Heart left ventricle (tissue), 16 donors: ENCODE measurements around the gene UBTD1. TPM values are rescaled to one million over a fixed set of nuclear protein-coding genes. Genes with fewer than 3 reads are reported as not detected.

Source experiments
- ATAC-seq, 4 donors: fragments of 200-7000 bp; cut with Tn5 transposase; one replicate each; pipeline ENCODE4 v1.9.1; 2020 to 2022; ENCODE audit warnings: moderate library complexity in 4 of 4, mild to moderate bottlenecking in 3 of 4, moderate number of reproducible peaks in 1 of 4
- DNase-seq, 5 donors: peaks; one replicate each; pipeline ENCODE4 v3.0.0-alpha.2; 2020
- H3K27ac ChIP-seq, 12 donors: fragments of 200-600 bp; sonication (generic) in 4 of 12; one replicate each; pipeline versions ENCODE4 v1.5.0 to v1.8.0; 2016 to 2022; ENCODE audit warnings: mild to moderate bottlenecking in 2 of 12
- H3K27me3 ChIP-seq, 9 donors: fragments of 200-600 bp; sonication (generic) in 2 of 9; one replicate each; pipeline versions ENCODE4 v1.5.1 to v1.8.0; 2016 to 2022; ENCODE audit warnings: mild to moderate bottlenecking in 3 of 9
- H3K36me3 ChIP-seq, 9 donors: fragments of 200-600 bp; sonication (generic) in 2 of 9; one replicate each; pipeline versions ENCODE4 v1.5.0 to v1.8.0; 2018 to 2022; ENCODE audit warnings: mild to moderate bottlenecking in 2 of 9
- H3K4me1 ChIP-seq, 12 donors: fragments of 200-600 bp; sonication (generic) in 4 of 12; one replicate each; pipeline versions ENCODE4 v1.5.0 to v1.8.0; 2016 to 2022; ENCODE audit warnings: mild to moderate bottlenecking in 3 of 12
- H3K4me3 ChIP-seq, 12 donors: fragments of 200-600 bp; sonication (generic) in 4 of 12; one replicate each; pipeline versions ENCODE4 v1.5.0 to v1.8.0; 2017 to 2022; ENCODE audit warnings: mild to moderate bottlenecking in 9 of 12, moderate library complexity in 4 of 12
- H3K9me3 ChIP-seq, 12 donors: fragments of 200-600 bp; sonication (generic) in 4 of 12; one replicate each; pipeline versions ENCODE4 v1.5.0 to v1.8.0; 2016 to 2022; ENCODE audit warnings: mild to moderate bottlenecking in 1 of 12
- CTCF ChIP-seq, 12 donors: fragments of 200-600 bp; sonication (generic) in 4 of 12; IDR thresholded peaks; one replicate each; pipeline versions ENCODE4 v1.5.0 to v1.8.0; 2018 to 2022; ENCODE audit warnings: antibody characterized with exemption in 12 of 12, mild to moderate bottlenecking in 5 of 12
- POLR2A ChIP-seq, 2 donors: fragments of 450-650 bp; IDR thresholded peaks; one replicate each; pipeline ENCODE4 v1.6.1; 2017; ENCODE audit warnings: antibody characterized with exemption in 2 of 2, mild to moderate bottlenecking in 2 of 2, moderate library complexity in 2 of 2
- WGBS, 4 donors: extraction: QIAGEN DNeasy Blood & Tissue Kit in 2 of 4; methylation state at CpG; one replicate each; pipeline versions ENCODE4 v1.1.5 to v1.1.7; 2013 to 2018; 5-methylcytosine and 5-hydroxymethylcytosine counted together
- intact Hi-C, 10 donors: fragments of 100-400 bp; cut with DNase I; formaldehyde crosslinking; loops; one replicate each; pipeline versions ENCODE4 v1.11.1 to v1.14.2; 2022
- polyA plus RNA-seq, 2 donors: library from polyadenylated mRNA; stranded (reverse); fragments of 200-250 nt; gene quantifications; one replicate each; pipeline ENCODE4 v1.2.3, GENCODE V29; 2013
- total RNA-seq, 9 donors: library from RNA; depleted of rRNA in 2 of 9; stranded (reverse); fragments of >200 nt in 2 of 9; fragmentation: NEBNext Ultra II Directional in 3 of 9; extraction: Animal tissue kit (Norgen Biotek cat#: 25700) in 3 of 9; gene quantifications; one replicate each; pipeline versions ENCODE4 v1.1.0 to v1.2.4, GENCODE V29; 2016 to 2023
- donor health status: ischemic (EF 13 %, LVEDD 7.1; RV severe dilation, severe dysfunction).
- donor health status: healthy with polysubstance abuse.
- donor health status: DM: no; HTN: yes; CAD: no.
- donor health status: DM: no; HTN: no; CAD: no.
- donor health status: ischemic (EF 25% LVEDD 6.9; RV normal size, moderate dysfunction).
- donor health status: ischemic (EF 25% LVEDD 5.7; RV mildly dilated, moderate dysfunction).
- donor health status: healthy.
- donor health status: DM: yes; HTN: yes; CAD: no.
- donor health status: ischemic (EF 35%, LVEDD 5.7; RV mildly dilated, moderate dysfunction).
- donor health status: nonischemic (EF 11% LVEDD 7.7; RV severe dilation, severe dysfunction).
- donor health status: DM: yes; HTN: yes; CAD: no.
- donor health status: PGD.
- donor health status: ischemic (EF 29% LVEDD 5.4; RV normal size, mild dysfunction).
- donor health status: nonischemic (EF 23%, LVEDD 6.1; RV moderate dilation, normal function).

Gene UBTD1
- total and polyA plus RNA-seq, 11 donors = 18.2 to 49.7 (median 28.2) TPM

- Histone ChIP-seq H3K4me3 (no peak overlapping the region), H3K36me3 (no peaks in the 10 kb centered on the region), H3K27ac (peak overlapping the region in 7 of 12 donors; percentile 13 to 97 (median 39)), H3K27me3 (no peaks in the 10 kb centered on the region), H3K4me1 (peaks cover 0 to 56% (median 45%) of the 10 kb centered on the region in 12 donors), H3K9me3 (no peaks in the 10 kb centered on the region)
- 94 to 97% (median 96%) methylated on average over 4 of the region's 4 CpGs for WGBS, 4 donors
- intact Hi-C loops = loop anchor here in 1 of 10 donors (5.0 kb wide), 1 partner anchor 37 kb away; no protein-coding TSS in a partner anchor
- ATAC-seq (no peak), DNase-seq (no peak)
- no peak for TF ChIP-seq CTCF (IDR thresholded peaks at IDR 0.05)
- TF ChIP-seq POLR2A (IDR thresholded peaks at IDR 0.05) = no peak
Observed at GRCh38 chr10:97538839-97539238, 40.1 kb downstream of the UBTD1 start.

GRCh38 chr10:97539523-97540200, 40.9 kb downstream of the UBTD1 start:
- Histone ChIP-seq H3K27ac (peak overlapping the region in 10 of 12 donors; percentile 13 to 97 (median 86)), H3K4me3 (no peak overlapping the region), H3K27me3 (no peaks in the 10 kb centered on the region), H3K9me3 (no peaks in the 10 kb centered on the region), H3K4me1 (peaks cover 0 to 59% (median 47%) of the 10 kb centered on the region in 12 donors), H3K36me3 (no peaks in the 10 kb centered on the region)
- ATAC-seq (peak in 3 of 4 donors; percentile 12 to 40 (median 34)), DNase-seq (peak in 4 of 5 donors; percentile 54 to 67 (median 56))
- TF ChIP-seq CTCF (IDR thresholded peaks at IDR 0.05) (peak in 5 of 12 donors; percentile 8 to 47 (median 26)), POLR2A (IDR thresholded peaks at IDR 0.05) (no peak)
- intact Hi-C loops = loop anchor here in 3 of 10 donors (5.0 to 10.0 kb wide), 3 partner anchors 37 to 45 kb away; partner anchors contain the start of genes MMS19 (in 2 of the 3) and UBTD1 (in 2 of the 3)
- WGBS, 4 donors = 55 to 60% (median 56%) methylated on average over 6 of the region's 6 CpGs

GRCh38 chr10:97540669-97541500, 42.2 kb downstream of the UBTD1 start:
- H3K4me1 ChIP-seq = peaks cover 0 to 59% (median 47%) of the 10 kb centered on the region in 12 donors
- no peaks in the 10 kb centered on the region for H3K9me3 ChIP-seq
- no peaks in the 10 kb centered on the region for H3K36me3 ChIP-seq
- peak overlapping the region; percentile 21 to 97 (median 88) for H3K27ac ChIP-seq
- DNase-seq (peak in 3 of 5 donors; percentile 30 to 78 (median 47)), ATAC-seq (peak in 1 of 4 donors; percentile 16)
- no peak overlapping the region for H3K4me3 ChIP-seq
- TF ChIP-seq CTCF (IDR thresholded peaks at IDR 0.05) (no peak), POLR2A (IDR thresholded peaks at IDR 0.05) (no peak)
- 85 to 96% (median 86%) methylated on average over 7 to 14 of the region's 14 CpGs for WGBS, 4 donors
- intact Hi-C loops = loop anchor here in 2 of 10 donors (5.0 to 10.0 kb wide), 2 partner anchors 44 to 46 kb away; partner anchors contain the start of genes MMS19 (in 2 of the 2) and UBTD1 (in 2 of the 2)
- no peaks in the 10 kb centered on the region for H3K27me3 ChIP-seq
